HL-60 (cell line): ENCODE results near the gene SERPINA6.

Experiments used
- DNase-seq, 2 experiments: peaks; one replicate each; pipeline ENCODE4 v3.0.0-alpha.2; 2010 to 2020; ENCODE audit warnings: low read depth in 1 of 2, low spot score in 1 of 2
- H3K27ac ChIP-seq: fragments of 250-450 bp; sonication (Bioruptor Pico); replicated peaks from 2 replicates; pipeline ENCODE4 v1.5.1; 2020; ENCODE audit warnings: mild to moderate bottlenecking, moderate library complexity
- H3K27me3 ChIP-seq: fragments of 250-450 bp; sonication (Bioruptor Pico); 2 replicates; pipeline ENCODE4 v1.5.1; 2021; ENCODE audit warnings: mild to moderate bottlenecking, moderate library complexity; ENCODE audit not compliant: insufficient read depth, poor library complexity, severe bottlenecking
- H3K4me3 ChIP-seq: replicated peaks from 2 replicates; pipeline ENCODE4 v1.5.1; 2011; ENCODE audit warnings: mild to moderate bottlenecking, control low read depth, low read length; ENCODE audit not compliant: insufficient read depth
- CTCF ChIP-seq: IDR thresholded peaks from one replicate; pipeline ENCODE4 v1.5.1; 2011; ENCODE audit warnings: low read length, control low read depth, inconsistent platforms; ENCODE audit not compliant: insufficient read depth
- GABPA ChIP-seq: IDR thresholded peaks from 2 replicates; pipeline ENCODE4 v1.6.1; 2012; ENCODE audit warnings: low read depth
- POLR2AphosphoS5 ChIP-seq: IDR thresholded peaks from 2 replicates; pipeline ENCODE4 v1.6.1; 2012; ENCODE audit warnings: low read depth
- REST ChIP-seq: IDR thresholded peaks from 2 replicates; pipeline ENCODE4 v1.6.1; 2012; ENCODE audit warnings: low read depth; ENCODE audit not compliant: insufficient replicate concordance
- SPI1 ChIP-seq: IDR thresholded peaks from 2 replicates; pipeline ENCODE4 v1.6.1; 2012; ENCODE audit warnings: low read depth, mild to moderate bottlenecking, borderline replicate concordance

Gene SERPINA6

GRCh38 chr14:94313991-94314655, 9.0 kb downstream of the SERPINA6 start:
- TF ChIP-seq REST = no peak
- no peak for TF ChIP-seq CTCF
- Histone ChIP-seq H3K27ac (no peak overlapping the region), H3K4me3 (no peak overlapping the region), H3K27me3 (no peaks in the 10 kb centered on the region)
- DNase-seq = no peak

DNA sequence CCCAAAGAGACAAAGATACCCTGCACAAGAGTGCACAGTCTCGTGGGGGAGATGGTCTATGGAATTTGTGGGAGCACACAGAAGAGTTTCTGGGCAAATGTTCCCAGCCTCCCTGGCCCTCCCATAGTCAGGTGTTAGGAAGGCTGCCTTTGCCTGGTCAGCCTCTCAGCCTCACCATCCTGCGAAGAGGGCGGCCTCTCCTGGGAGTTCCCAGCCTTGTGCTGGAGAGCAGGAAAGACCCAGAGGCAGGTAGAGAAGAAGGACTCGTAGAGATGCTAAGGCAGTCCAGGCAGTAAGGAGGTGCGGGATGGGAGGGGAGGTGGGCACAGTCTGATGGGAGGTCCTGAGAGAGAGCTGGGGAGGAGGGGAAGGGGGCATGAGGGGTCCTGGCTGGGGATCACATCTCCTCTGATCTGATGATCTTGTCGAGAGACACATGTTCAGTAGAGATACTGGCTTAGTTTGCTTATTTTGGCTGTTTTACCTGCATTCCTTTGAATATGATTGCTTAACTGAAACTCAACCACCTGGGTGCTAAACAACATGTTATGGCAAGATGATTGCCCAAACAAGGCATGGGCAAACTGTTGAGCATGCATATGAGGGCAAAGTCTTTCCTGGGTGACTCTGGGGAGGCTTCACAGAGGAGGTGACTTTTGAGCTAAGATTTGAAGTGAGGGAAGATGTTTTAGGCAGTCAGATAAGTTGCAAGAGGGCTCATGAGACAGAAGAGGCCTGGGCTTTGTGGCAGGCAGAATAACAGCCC, 10.5 kb downstream of the SERPINA6 start:
- no peaks in the 10 kb centered on the region for H3K27me3 ChIP-seq
- TF ChIP-seq CTCF (no peak), SPI1 (no peak), POLR2AphosphoS5 (no peak), GABPA (no peak), REST (no peak)
- DNase-seq = no peak
- H3K27ac ChIP-seq = no peak overlapping the region
- no peak overlapping the region for H3K4me3 ChIP-seq

DNA sequence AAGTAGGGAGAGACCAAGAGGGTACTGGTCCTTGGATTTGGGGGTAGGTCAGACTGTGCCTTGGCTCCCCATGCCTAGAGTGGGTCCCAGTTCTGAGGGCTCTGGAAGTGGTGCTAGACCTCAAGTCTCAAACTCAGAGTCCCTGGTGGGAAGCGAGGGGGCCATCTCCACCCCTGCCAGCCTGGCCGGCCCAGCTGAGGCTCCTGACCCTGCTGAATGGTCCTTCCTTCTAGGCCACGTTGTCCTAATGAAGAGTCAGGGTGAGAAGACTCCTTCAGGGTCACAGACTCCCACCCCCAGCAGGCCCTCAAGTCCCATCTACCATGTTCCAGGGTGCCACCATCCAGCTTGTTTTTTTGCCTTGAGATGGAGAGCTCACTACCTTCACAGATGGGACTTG, 12.9 kb downstream of the SERPINA6 start:
- Histone ChIP-seq H3K4me3 (no peak overlapping the region), H3K27me3 (no peaks in the 10 kb centered on the region), H3K27ac (no peak overlapping the region)
- TF ChIP-seq CTCF (no peak), REST (no peak), GABPA (no peak), SPI1 (no peak), POLR2AphosphoS5 (no peak)
- DNase-seq = no peak
